Brain microvascular endothelial cell (primary cell): ENCODE measurements around the gene FASLG.

Experiments used
- DNase-seq: peaks from one replicate; pipeline ENCODE4 v3.0.0-alpha.2; 2020
- H3K27ac ChIP-seq: fragments of 250-450 bp; sonication (Bioruptor Pico); 2 replicates; pipeline ENCODE4 v1.5.1; 2020; ENCODE audit warnings: mild to moderate bottlenecking, moderate library complexity
- H3K27me3 ChIP-seq: fragments of 250-450 bp; sonication (Bioruptor Pico); replicated peaks from 2 replicates; pipeline ENCODE4 v1.5.1; 2020; ENCODE audit warnings: mild to moderate bottlenecking
- H3K36me3 ChIP-seq: fragments of 250-450 bp; sonication (Bioruptor Pico); replicated peaks from 2 replicates; pipeline ENCODE4 v1.5.1; 2020; ENCODE audit warnings: mild to moderate bottlenecking
- H3K4me3 ChIP-seq: 2 replicates; pipeline ENCODE4 v1.5.1; 2011; ENCODE audit warnings: low read depth, mild to moderate bottlenecking, control low read depth, low read length, moderate library complexity
- CTCF ChIP-seq: IDR thresholded peaks from 2 replicates; pipeline ENCODE4 v1.5.1; 2011; ENCODE audit warnings: low read depth, mild to moderate bottlenecking, moderate library complexity, low read length, control low read depth, inconsistent platforms; ENCODE audit errors: missing control alignments
- in situ Hi-C: cut with HindIII; loops from 2 replicates; pipeline ENCODE4 v1.10.0; 2017; ENCODE audit warnings: low sequenced_read_pairs, low pct_ligation_motif_present

Gene FASLG

GRCh38 chr1:172657586-172657985 is 1.3 kb upstream of the FASLG start:
- no peak overlapping the region for H3K27ac ChIP-seq
- no peak for DNase-seq
- no peaks in the 10 kb centered on the region for H3K36me3 ChIP-seq
- no peak for TF ChIP-seq CTCF
- H3K27me3 ChIP-seq = no peaks in the 10 kb centered on the region
- H3K4me3 ChIP-seq = no peak overlapping the region
- in situ Hi-C loops = no loop called here

GRCh38 chr1:172661107-172661506 is 2.2 kb downstream of the FASLG start:
- TF ChIP-seq CTCF = no peak
- no peak overlapping the region for H3K4me3 ChIP-seq
- no peaks in the 10 kb centered on the region for H3K27me3 ChIP-seq
- DNase-seq = no peak
- no peak overlapping the region for H3K27ac ChIP-seq
- in situ Hi-C loops = no loop called here
- no peaks in the 10 kb centered on the region for H3K36me3 ChIP-seq

- no peak for TF ChIP-seq CTCF
- in situ Hi-C loops = no loop called here
- peak; percentile 81 for DNase-seq
- H3K4me3 ChIP-seq = no peak overlapping the region
- H3K36me3 ChIP-seq = no peaks in the 10 kb centered on the region
- H3K27me3 ChIP-seq = no peaks in the 10 kb centered on the region
- no peak overlapping the region for H3K27ac ChIP-seq
These were observed 3.7 kb downstream of the FASLG start for GRCh38 chr1:172662464-172663109.

- Histone ChIP-seq H3K27ac (no peak overlapping the region), H3K36me3 (no peaks in the 10 kb centered on the region), H3K27me3 (no peaks in the 10 kb centered on the region), H3K4me3 (no peak overlapping the region)
- no peak for DNase-seq
- in situ Hi-C loops = no loop called here
- TF ChIP-seq CTCF = no peak
These were observed 4.8 kb downstream of the FASLG start for GRCh38 chr1:172663732-172664131.

GRCh38 chr1:172668097-172668496 is 9.2 kb downstream of the FASLG start:
- in situ Hi-C loops = no loop called here

More at GRCh38 chr1:172668097-172668496, 9.2 kb downstream of the FASLG start:
- Histone ChIP-seq H3K27ac (no peak overlapping the region), H3K27me3 (no peaks in the 10 kb centered on the region), H3K36me3 (no peaks in the 10 kb centered on the region), H3K4me3 (no peak overlapping the region)
- no peak for DNase-seq
- no peak for TF ChIP-seq CTCF
